Stimulated activated CD8-positive, alpha-beta memory T cell treated with anti-CD3 and anti-CD28 coated beads, Interleukin-12 subunit alpha, Interleukin-12 subunit beta, amount 100 ng/mL, for 24 hours (primary cell): ENCODE results near the gene MPRIP.

Experiments used
- DNase-seq: peaks from one replicate; pipeline ENCODE4 v3.0.0-alpha.2; 2020; ENCODE audit errors: extremely low read depth

MPRIP gene

DNA sequence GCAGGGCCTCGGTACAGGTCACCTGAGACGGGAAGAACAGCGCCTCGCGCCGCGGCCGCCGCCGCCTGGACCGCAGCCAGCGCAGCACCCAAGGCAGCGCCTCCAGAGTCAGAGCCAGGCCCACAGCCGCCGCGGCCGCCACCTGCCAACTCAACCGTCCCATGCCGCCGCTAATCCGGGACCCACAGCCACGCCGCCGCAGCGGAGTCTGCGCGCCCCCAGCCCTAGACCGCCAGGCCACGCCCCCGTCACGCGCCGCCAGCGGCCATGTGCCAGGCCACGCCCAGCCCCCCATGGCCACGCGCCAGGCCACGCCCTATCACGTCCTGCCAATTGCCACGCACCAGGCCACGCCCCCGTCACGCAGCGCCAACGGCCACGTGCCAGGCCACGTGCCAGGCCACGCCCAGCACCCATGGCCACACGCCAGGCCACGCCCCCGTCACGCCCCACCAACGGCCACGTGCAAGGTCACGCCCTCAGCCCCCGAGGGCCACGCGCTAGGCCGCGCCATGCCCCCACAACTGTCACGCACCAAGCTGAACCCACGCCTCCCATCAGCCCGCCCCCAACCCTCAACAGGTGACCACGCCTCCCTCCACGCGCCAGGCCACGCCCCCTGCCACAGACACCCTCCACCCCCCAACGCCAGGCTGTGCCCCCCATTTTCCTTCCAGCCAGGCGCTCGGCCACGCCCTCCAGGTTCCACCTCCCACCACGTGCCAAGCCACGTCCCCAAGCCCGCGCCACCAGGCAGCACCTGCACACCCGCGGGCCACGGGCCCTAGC is 164.1 kb downstream of the MPRIP start, which contains the start of gene PLD6:
Gene PLD6, minus strand, starts transcription at position 210 of the 789 bp plus-strand sequence. Its CDS starts 47 bp downstream, at position 163.
- peak; percentile 70 for DNase-seq

DNA sequence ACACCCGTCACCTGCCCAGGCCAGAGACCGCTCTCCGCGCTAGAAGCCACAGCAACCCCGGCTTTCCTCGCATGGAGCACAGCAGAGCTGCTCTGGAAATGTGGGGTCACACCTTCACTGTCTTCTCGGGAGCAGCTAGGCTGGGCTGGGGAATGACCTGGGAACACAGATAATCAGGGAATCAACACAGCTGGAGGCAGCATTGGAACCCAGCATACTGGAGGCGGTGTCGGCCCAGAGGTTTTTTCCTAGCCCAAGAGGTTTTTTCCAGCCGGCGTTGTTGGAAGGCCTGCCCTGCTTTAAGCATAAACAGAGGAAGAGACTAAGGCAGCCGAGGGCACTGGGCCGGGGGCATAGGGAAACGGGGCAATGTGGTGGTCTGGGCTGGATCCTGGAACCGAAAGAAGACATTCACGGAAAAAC is 164.7 kb downstream of the MPRIP start:
- no peak for DNase-seq

DNA sequence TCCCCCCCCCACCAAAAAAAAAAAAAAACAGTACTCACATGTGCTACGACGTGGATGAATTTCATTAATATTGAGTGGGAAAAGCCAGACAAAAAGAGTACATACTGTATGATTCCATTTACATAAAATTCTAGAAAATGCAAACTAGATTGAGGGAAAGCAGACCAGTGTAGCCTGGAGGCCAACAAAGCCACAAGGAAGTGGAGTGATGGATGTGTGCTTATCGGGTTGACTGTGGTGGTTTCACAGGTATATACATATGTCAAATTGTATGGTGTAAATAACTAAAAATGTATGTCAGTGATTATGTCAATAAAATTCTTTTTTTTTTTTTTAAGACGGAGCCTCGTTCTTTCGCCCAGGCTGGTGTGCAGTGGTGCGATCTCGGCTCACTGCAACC is 165.7 kb downstream of the MPRIP start:
- no peak for DNase-seq

DNA sequence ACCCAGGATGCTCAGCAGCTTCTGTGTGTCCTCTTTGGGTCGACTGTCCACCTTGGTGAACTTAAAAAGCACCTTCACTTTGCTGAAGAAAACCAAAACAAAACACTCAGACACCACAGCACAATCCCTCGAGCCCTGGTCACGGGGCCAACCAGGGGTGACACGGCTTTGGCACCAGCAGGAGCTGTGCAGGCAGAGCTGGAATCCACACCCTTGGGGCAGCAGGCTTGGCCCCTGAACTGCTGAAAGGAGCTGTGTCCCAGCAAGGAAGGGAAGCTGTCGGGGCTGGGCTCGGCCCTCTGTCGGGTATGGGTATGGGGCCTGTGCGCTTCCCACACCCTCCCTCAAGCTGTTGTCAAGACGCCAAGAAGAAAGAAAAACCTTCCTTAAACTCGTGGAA is 171.5 kb downstream of the MPRIP start:
- DNase-seq: no peak

DNA sequence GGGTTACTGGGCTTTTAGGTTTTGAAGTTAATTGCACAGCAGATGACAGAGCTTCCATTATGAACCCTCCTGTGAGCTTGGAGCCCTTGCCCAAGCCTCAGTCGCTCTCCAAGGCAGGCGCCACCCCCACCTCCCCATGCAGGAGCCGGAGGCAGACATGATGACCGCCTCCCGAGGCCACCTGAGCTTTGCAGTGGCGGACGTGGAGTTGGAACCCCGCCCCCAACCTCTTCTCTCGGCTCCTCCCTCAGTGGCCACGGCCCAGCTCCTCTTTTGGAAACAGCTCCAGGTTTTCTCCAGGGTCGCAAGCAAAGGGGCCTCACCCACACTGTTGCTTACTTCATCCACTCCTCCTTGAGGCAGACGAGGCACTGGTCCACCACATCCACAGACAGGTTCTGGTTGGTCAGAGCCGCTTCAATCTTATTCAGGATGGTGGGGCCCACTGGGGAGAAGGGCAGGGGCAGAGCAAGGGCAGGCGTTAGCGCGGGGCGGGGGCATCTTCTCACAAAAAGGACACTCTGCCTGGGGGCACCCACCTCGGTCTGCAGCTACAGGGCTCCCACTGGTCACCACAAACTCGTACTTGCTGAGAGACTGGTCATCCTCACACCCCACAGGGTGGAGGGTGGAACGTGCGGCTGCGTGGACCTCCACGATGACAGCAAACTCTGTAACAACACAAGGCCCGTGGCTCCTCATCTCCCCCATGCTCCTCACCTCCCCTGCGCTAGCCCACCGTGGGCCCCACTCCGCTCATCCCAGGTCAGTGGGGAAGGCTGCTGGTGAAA is 172.6 kb downstream of the MPRIP start:
- DNase-seq: no peak

DNA sequence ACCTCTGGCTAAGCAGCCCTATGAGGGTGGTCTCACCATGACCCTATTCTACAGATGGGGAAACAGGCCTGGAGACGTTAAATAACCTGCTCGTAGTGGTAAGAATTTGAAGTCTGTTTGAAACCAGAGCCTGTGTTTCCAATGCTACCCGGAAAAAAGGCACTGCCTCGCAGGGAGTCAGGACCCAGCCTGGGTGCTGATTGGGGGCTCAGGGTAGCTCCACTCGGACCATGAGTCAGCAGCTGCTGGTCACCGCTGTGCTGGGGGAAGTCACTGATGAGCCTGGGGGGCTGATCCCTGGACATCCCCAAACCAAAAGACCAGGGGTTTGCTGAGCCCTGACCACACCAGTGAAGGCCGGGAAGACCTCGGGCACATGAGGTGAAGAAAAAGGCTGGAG is 173.3 kb downstream of the MPRIP start:
- no peak for DNase-seq

DNA sequence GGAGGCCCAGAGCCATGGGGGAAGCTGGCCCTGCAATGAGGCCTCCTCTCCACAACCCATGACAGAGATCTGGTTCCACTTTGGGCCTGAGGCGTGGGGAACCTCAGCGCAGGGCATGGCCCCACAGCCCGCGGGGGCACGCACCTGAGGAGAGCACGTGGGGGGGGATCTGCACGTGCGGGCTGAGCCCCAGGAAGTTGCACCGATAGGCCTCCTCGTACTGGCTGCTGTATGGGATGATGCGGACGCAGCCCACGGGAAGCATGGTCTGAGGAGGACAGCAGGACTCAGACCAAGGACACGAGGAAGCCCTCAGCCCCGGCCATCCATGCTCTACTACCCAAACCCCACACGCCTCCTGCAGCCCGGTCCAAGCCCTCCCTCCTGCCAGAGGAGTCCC is 174.0 kb downstream of the MPRIP start:
- no peak for DNase-seq

DNA sequence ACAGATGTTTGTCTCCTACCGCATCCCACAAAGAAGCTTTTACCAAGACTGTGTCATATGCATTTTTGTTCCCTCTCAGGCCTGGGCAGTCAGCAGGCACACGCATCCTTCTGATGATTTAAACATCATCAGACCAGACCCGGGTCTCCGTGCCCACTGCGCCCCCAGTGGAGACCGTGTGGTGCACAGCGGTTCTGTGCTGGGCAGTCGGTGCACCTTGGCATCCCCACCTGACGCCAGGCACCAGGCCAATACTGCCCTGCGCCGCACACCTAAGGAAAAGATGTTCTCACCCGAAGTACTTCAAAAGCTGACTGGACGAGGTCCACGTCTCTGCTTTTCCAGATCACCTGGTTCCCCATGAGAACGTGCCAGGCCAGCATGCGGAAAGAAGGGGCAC is 174.5 kb downstream of the MPRIP start:
- no peak for DNase-seq

DNA sequence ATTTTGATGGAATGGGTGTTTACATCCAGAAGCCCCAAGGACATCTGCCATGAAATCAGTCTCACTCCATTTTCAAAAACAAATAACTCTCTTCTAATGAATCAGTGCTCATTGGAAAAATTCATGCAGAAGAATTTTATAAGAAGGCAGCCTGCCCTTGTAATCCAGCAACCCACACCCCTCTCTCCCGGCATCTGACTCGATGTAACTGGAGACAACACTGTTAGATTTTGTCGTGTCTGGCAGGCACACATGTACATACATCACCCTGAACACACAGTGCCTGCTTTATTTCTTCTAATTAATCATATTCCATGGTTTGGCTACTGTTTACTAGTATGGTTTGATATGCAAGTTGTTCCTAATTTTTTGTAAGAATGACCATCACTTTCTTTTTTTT is 175.7 kb downstream of the MPRIP start:
- no peak for DNase-seq

DNA sequence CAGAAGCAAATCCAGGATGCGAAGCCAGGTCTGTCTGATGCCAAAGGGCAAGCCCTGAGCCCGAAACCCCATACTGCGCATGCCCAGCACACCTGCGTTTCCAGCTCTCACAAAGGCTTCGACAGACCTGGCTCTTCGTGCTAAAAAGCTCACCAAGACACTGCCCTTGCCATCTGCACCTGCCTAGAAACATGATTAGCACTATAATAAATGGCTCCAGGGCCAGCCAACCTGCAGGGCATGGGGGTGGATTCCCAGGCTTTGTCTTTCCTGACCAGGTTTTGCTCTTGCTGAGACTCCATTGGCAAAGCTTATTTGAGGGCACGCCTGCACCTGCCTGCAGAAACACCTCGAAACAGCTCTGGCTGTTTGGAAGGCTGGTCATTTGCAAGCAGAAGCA is 178.3 kb downstream of the MPRIP start:
- DNase-seq: no peak

DNA sequence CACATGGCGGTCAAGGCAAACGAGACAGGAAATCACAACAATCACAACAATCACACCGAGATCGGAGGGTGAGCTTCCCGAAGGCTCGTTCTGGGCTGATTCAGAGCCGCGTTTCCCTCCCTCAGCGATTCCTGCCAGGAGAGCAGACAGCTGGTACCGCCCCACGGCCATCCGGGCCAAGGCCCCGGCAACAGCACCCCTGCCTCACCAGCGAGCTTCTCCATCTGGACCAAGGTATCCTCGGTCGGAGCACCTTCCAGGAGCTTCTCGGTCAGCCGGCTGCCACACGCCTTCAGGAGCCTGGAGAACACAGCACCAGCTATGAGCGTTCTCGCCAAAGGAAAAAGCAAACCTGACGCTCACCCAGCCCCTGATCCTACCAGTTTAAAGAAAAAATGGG is 179.1 kb downstream of the MPRIP start:
- DNase-seq: no peak

DNA sequence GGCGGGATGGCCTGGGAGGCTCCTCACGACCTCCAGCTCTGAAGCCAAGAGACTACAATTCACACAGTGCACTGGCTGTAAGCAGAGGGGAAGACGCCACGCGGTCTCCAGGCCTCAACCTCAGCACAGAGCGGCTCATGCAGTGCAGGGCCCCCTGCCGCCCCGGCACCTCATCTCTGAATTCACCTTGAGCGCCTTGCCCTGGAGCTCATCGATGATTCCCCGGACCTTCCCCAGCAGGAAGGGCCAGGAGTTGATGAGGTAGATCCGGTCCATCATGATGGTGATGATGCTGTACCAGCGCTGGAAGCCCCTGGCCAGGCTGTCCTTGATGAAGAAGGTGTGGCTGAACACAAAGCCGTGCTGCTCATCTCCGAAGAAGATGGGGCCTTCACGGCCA is 181.5 kb downstream of the MPRIP start:
- DNase-seq: no peak

DNA sequence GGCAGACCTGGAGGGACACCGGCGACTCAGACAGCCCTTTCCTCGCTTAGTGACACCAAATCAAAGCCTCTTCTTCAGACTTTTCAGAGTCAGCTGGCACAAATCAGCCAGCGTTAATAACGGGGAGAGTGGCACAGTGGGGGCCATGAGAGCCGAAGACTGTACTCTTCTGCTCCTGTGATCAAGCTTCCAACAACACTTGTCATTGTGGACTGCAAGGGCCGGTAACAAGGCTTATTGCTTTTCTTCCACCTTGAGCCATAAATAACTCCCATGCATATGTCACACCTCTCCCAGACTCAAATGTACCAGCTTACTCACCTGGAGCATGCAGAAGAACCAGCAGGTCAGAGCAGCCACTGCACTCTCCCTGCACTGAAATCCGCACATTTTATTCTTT is 181.9 kb downstream of the MPRIP start:
- no peak for DNase-seq

DNA sequence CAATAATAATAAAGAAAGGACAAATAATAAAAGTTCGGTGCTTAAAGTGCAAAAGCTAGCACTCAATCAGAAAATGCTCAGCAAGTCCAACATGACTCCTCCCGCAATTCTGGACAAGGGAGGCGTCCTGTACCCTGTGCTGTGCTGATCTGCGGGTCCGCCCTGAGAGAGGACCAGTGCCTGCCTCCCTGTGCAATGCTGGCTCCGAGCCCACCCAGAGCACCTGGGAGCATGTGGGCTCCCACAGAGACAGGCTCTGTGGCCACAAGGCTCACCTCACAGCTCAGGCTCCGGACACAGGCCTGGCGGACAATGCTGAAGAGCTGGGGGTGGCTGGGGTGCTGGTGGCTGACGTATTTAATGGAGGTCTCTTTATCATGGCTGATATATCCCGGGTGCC is 183.6 kb downstream of the MPRIP start:
- no peak for DNase-seq

DNA sequence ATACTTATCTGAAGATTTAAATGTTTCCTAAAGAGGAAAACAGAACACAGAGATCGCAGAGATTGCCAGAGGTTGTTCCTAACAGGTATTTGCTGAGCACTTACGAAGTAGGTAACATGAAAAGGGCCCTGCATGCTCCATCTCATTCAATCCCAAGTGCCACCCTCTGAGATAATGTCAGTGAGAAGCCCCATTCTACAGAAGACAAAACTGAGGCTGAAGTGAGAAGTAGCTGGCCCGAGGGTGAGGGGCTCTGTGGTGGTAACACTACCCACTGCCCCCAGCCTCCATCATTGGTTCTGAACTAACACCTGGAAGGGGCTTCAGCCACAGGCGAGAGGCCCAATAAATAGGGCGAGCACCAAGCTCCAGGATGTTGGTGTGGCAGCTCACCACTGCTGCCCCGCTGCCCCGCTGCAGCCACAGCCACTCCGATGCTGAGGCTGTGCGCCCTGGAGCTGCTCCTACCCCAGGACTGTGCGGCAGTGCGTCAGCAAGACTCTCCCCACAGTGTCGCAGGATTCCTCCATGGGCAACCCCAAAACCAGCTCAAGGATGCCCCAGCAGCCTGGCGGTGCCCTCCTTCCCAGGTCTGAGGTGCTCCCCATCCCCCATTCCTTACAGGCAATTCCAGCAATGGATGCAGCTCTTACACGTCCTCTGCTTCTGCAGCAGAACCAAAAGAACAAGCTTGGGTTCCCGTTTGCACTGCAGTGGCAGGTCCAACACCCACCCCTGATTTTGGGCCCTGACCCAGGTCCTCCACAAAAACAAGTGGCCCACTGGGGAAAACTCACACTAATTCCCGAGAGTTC is 184.4 kb downstream of the MPRIP start:
- DNase-seq: no peak

DNA sequence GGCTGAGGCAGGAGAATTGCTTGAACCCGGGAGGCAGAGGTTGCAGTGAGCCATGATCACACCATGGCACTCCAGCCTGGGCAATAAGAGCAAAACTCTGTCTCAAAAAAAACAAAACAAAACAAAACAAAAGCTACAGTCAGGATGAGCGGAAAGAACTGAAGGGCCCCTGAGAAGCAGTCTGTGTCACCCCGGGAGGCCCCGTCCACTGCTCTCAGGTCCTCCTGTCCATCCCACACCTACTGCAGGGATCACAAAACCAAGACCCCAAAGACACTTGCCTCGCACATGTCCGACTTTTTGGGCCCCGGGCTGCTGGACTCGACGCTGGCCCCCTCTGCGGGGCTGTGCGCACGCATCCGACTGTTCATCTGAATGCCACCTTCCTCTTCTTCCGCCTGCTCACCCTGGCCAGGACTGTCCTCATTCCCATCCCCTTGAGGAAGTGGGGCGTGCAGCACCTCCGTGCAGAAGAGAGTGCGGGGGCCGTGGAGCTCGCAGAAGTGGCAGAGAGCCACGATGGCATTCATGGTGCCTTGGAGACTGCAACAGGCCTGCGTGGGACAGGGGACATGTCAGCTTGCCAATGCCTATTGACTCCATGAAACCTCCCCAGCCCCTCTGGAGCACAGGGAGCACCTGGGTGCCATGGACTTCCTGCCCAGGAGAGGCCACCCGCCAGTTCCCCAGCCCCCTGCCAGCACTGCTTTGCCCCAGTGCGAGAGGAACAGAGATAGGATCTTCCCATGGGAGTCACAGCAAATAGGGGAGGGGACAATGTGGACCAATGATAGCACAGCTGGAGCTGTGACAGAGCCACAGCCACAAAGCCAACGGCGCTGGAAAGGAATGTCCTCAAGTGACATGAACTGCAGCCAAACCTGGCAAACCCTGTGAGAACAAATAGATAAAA is 185.6 kb downstream of the MPRIP start:
- DNase-seq: no peak

DNA sequence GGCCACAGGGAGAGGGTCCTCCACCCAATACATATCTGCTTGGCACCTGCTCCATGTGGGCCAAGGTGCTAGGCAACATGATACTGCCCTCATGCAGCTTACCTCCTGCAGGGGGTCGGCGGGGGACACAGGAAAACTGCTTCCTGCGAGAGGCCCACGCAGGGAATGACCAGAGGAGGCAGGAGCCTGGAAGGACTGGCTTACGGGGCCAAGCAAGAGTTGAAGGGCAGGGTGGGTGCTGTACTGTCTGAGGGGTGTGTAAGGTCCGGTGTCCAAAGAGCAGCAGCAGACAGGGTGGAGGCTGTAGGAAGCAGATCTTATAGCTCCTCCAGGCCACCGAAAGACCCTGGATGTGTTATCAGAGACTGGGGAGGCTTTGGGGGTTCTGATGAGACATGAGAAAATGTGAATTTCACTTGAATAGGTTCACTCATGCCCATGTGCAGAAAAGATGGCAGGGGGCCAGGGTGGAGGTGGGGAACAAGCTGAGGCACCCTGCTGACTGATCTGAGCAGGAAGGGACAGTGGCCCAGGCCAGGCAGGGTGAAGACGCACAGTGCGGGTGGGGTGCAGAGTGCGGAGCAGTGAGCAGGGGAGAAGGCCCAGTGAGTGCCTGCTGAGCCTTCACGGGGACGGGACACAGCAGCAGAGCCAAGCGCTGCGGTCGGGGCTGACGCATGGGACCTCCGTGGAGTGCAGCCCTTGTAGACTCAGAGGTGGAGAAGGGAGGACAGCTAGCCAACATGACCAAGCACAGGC is 186.4 kb downstream of the MPRIP start:
- DNase-seq: no peak

DNA sequence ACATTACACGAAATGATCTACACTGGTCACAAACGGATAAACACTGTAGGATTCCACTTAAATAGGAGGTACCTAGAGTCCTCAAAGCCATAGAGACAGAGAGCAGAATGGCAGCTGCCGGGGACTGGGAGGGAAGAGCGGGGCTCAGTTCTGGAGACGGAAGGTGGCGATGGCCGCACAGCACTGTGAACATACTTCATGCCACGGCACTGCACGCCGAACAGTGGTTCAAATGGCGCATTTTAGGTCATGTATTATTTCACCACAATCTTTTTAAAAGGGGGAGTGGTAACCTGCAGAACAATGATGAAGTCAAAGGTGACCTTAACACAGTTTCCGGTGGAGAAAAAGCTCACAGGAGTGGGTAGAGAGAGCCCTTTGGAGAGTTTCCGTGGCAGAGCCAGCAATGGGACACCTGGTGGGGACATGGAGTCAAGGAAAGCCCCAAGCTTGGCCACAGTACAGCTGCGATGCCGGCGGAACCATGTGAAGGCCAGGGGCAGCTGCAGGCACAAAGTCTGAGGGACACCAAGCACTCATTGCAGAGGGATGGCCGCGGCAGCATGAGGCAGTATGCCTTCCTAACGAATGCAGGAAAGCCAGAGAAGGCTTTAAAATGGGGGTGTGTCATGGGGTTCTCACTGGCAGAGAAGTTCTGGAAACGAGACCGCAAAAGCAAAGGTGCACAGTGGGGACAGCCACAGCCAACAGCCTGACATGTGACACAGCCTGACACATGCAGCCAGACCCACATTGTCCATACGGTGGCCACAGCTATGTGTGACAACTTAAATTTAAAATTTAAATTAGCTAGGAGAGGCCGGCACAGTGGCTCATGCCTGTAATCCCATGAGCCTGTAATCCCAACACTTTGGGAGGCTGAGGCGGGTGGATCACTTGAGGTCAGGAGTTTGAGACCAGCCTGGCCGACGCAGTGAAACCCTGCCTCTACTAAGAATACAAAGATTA is 187.4 kb downstream of the MPRIP start:
- DNase-seq: no peak

DNA sequence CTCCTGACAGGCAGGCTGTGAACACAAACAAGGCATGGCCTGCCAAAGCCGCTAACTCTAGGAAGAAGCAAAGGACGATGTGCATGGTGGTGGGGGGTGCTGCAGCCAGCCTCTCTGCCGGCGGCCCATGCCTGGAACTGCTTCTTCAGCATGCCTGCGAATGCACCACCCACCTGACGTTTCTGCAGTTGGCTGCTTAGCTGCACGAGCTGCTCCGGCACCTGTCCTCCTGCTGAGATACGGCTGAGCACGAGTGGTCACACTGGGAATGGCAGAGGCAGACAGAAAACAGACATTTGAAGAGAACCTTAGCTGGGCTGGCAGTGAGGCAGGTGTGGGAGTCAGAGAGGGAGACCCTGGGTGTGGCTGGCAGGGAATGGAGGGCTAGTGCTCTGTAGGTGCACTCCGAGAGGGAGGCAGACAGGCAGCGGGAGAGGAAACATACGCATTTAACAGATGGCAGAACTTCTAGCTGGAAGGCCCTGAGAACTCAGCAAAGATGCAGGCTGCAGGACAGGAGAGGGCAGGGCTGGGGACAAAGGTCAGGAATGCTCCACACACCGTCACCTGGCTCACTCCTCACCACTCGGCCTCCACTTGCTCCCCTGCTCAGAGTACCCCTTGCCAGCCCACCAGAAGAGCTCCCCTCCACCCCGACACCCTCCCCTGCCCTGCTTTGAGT is 189.5 kb downstream of the MPRIP start:
- no peak for DNase-seq
